GM21717 (cell line): ENCODE measurements around the gene THEMIS.
"Not testable (repeated sequence)": the region's sequence is repeated elsewhere in the genome, so short reads cannot be mapped to it uniquely, and the experiment has no call there.

Experiments
- ATAC-seq: cut with Tn5 transposase; IDR thresholded peaks from one replicate; pipeline ENCODE4 v1.9.1; 2021; ENCODE audit warnings: mild to moderate bottlenecking, moderate library complexity; ENCODE audit not compliant: unreplicated experiment

The THEMIS gene

DNA sequence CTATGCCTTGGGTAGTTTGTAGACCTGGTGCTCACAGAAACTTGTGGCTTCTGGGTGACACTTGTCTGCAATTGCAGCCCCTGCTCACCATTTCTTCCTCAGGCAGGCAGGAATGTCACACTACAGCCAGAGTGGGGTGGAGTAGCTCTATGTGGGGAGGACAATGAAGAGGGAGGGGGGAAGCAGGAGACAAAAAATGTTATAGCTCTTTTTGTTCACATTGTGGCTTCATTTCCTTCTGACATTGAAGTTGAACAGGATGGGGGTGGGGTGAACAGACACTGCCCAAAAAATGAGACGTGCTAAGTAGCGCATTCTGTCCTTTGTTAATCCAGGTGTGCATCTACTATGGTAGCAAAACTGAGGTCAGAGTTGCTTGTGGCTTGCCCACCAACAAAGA, at the start of gene THEMIS:
TSS of gene THEMIS (minus strand) at position 124 of the 400 bp plus-strand sequence. CDS start 126 bp downstream, outside the sequence.
- ATAC-seq: no peak

DNA sequence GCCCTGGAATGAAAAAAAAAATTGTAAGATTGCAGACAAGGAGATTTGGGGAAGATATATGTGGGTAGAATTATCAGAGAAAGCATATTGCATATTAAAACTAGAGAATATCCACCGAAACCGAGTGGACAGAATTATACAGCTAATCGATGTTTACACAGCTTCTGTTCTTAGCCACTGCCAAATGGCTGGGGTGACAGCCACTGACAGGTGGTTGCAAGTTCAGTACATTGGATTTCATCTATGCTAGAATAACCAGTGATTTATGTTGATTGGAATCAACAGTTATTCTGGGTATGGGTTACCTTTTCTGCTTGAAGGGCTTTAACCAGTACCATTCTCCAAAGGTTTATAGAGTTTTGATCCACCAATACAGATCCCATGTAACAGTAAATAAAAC, 48.4 kb upstream of the THEMIS start:
- no peak for ATAC-seq

DNA sequence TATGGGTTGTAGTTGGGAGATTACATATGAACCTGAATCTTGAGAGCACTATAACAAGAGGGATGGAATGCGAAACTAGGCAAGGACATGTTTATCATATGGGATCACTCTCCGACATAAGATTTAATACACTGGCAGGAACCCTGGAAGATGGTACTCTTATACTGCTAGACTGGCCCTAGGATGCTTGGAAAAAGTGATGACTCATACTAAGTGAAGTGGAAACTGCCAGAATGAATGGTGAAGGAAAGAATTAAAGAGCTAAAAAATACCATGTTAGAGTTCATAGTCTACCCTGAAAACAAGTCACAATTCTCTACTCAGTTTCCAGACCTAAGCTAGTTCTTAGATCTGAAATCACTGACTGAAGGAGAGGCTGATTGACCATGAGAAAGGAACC, 45.5 kb upstream of the THEMIS start:
- no peak for ATAC-seq

DNA sequence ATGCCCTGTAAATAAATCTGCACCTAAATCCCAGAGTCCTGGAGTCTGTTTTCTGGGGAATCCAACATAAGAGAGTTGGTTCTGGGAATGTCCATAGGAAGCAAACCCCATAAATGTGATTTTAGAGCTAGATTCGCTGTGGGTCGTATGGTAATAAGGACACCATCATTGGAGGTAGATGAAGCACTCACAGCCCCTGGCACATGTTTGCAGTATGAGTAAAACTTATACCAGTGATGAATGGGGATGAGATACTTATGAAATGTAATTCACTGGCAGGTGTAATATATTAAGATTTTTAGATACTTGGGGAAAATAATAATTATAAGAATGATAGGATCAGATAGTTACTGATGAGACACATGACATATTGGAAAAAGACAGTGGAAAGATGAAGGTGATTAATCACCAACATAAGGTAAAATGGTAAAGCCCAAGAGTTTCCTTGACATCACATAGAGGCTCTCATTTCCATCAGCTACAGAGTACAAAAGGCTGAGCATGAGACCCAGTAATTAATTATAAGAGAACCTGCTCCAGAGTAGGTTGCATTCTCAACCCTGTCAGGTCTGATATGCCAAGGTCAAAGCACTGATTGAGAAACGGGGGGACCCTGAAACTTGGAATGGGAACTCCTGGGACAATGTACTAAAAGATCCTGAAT, 44.7 kb upstream of the THEMIS start:
- no peak for ATAC-seq

DNA sequence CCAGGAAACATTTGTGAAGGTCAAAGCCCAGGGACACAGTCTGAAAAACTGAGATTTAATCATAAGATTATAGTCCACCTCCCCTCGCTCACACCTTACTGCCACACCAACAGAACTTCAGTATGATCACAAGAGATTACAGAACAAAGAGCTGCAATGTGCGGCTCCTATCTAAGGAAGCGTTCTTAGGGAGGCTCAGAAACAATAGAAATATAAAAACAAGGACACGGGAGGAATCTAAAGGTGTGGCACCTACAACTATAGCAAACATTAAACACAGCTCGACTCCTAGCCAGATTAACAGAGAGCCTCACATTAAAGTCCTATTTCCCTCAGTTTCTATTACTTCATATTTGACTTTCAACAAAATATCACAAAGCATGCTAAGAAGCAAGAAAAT, 40.4 kb upstream of the THEMIS start:
- no peak for ATAC-seq

DNA sequence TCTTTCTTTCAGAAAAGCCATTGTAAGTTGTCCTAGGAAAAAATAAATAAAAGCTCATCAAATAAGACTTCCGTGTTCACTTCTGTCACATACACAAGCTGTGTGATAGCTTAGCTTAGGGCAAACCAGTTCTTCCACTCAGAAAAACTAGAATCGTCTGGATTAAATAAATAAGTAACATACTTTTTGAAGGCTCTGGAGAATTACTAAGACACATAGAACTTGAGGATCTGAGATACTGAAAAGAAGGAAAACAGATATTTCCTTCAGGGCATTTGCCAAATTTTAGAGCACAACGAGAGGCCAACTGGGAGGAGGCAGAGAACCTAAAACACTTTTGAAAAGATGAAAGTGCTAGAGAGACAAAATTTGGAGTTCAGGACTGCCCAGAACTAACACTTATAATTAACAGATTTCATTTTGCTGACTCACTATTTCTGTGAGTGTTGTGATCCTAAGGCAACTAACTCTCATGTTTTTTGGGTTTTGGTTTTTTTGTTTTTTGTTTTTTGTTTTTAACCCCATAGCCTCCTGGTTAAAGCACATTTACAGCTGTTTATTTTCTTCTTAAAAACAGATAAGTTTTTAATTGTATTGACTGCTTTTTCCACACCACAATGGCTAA, 38.7 kb upstream of the THEMIS start:
- no peak for ATAC-seq

- no peak for ATAC-seq
Measured at GRCh38 chr6:127938701-127939100, 37.8 kb upstream of the THEMIS start.

GRCh38 chr6:127937747-127938146, 36.9 kb upstream of the THEMIS start:
- no peak for ATAC-seq

DNA sequence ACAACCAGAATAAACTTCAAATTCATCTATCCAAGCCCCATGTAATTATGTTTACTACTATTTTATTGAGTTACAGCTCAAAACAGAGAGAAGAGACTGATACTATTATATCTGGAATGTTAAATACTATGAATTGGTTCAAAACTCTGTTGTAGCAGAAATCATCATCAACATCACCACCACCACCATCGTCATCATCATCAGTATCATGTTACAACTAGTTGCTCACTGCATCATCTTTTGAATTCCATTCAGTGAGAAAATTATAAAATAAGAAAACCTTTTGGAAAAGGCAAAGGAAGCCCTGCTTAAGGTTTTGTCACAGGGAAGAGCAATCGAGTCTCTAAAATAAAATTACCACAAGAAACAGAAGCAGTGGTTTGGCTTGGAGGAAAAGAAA, 36.2 kb upstream of the THEMIS start:
- no peak for ATAC-seq

- ATAC-seq: no peak
Measured at GRCh38 chr6:127934956-127935355, 34.1 kb upstream of the THEMIS start.

DNA sequence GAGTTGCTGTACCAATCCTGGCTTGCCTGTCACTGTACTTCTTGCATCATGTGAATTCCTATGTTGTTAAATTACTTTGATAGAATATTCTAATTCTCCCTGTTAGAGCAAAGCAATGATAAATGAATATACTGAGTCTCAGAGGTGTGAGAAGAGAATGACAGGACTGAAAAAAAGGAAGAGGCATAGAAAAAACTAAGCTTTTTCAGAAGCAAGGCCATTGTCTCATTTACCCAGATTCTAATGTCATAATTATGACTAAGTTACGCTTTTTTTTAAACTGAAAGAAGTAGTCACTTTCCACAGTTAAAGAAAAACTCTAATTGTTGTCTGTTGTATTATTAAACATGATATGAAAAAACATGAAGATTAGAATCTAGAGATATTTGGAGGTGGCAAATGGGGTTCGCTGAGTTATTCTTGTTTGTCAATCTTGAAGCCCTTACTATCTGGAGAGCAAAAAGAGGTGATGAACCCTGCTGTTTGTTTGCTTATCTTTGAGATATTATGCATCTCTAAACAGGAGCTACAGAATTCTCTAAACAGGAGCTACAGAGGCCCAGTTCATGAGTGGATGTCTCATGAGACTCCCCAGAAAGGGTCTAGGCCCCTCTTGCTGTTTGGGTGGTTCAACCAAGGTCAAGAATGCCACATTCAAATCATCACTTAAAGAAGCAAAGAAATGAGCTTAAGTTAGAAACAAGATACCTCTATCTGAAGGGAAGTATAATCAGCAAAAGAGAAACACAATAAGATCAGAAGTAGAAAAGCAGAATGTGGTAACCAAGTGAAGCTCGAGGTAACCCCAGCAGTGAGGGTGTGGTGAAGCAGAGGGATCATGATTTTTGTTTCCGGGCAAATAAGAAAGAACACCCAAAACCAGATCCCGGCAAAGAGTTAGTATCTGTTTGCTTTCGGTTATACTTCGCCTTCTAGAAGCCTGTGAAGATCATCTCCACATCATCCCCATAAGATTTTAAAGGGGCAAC, 33.3 kb upstream of the THEMIS start:
- no peak for ATAC-seq

DNA sequence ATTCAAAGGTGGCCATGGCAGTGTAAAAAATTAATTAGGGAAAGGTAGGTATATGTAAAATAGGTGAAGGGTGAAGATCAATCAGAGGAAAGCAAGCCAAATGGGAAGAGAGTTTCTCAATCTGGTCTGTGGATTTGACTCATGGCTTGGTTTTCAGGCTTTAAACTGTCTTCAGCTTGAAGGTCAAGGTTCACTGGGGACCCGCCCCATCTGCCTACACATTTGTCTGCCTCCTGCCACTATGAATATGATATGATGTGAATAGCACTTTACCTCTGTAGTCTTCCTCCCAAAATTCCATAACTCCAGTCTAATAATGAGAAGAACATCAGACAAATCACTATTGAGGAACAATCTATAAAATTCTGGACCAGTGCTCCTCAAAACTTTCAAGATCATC, 32.3 kb upstream of the THEMIS start:
- no peak for ATAC-seq

- no peak for ATAC-seq
Measured at GRCh38 chr6:127932708-127933107, 31.9 kb upstream of the THEMIS start.

DNA sequence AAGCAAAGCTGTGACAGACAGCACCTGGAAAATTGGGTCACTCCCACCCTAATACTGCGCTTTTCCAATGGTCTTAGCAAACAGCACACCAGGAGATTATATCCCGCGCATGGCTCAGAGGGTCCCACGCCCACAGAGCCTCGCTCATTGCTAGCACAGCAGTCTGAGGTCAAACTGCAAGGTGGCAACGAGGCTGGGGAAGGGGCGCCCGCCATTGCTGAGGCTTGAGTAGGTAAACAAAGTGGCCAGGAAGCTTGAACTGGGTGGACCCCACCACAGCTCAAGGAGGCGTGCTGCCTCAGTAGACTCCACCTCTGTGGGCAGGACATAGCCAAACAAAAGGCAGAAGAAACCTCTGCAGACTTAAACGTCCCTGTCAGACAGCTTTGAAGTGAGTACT, 25.6 kb upstream of the THEMIS start:
- not testable (repeated sequence) for ATAC-seq

DNA sequence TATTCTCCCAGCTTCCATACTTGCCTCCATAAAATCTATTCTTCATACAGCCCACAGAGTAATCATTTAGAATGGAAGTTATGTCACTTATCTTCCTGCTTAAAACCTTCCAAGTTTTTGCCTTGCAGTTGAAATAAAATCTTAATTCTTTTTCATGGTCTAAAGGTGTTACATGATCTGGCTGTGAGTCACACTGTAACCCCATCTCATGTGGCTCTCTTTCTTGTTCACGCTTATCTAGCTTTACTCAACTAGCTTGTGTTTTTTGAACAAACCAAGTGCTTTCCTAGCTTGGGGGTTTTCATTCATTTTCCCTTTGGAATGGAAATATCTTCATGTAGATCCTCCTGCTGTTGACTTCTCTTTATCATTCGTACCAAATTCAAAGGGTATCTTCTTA, 23.6 kb upstream of the THEMIS start:
- no peak for ATAC-seq

DNA sequence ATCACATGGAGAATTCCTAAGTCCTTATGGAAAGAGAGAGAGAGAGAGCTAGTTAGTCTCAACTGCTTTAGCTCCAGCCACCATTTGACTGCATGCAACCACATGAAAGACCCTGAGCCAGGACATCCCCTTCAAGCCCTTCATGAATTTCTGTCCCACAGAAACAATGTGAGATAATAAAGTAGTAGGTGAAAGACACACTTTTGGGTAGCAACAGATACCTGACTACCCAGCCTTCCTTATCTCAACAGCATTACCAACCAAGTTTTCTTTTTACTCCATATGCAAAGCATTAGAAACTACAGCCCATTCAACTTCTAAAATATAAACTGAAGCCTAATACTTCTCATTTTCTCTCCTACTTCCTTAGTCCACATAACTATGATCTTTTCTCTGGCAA, 23.2 kb upstream of the THEMIS start:
- ATAC-seq: no peak

- no peak for ATAC-seq
Measured at GRCh38 chr6:127923135-127923534, 22.3 kb upstream of the THEMIS start.

DNA sequence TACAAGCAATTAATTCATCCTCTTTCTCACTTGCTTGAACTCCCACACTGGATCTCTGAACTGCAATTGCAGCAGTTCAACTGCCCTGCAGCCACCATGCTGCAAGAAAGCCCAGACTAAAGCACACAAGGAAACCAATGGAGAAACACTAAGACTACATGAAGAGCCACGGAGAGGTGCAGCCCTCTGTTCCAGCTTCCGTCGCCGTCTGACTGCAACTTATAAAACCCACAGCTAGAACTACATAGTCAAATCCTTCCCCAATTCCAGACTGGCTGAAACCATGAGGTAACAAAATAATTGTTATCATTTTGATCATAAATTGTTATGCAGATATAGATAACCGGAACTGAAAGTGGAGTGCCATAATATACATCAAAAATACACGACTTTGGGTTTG, 21.1 kb upstream of the THEMIS start:
- no peak for ATAC-seq

- ATAC-seq: no peak
Measured at GRCh38 chr6:127920804-127921203, 19.9 kb upstream of the THEMIS start.

- peak; percentile 73 for ATAC-seq
Measured at GRCh38 chr6:127918506-127919427, 17.9 kb upstream of the THEMIS start.

- no peak for ATAC-seq
Measured at GRCh38 chr6:127917766-127918165, 16.9 kb upstream of the THEMIS start.
